ENCODE results near the gene CHEK2. TPM values are rescaled to one million over a fixed set of nuclear protein-coding genes. Genes with fewer than 3 reads are reported as not detected.
"Not testable (repeated sequence)": the region's sequence is repeated elsewhere in the genome, so short reads cannot be mapped to it uniquely, and the experiment has no call there.

CHEK2 gene
- total RNA-seq, 1 donor from 2014 or later: 14.9 TPM

DNA sequence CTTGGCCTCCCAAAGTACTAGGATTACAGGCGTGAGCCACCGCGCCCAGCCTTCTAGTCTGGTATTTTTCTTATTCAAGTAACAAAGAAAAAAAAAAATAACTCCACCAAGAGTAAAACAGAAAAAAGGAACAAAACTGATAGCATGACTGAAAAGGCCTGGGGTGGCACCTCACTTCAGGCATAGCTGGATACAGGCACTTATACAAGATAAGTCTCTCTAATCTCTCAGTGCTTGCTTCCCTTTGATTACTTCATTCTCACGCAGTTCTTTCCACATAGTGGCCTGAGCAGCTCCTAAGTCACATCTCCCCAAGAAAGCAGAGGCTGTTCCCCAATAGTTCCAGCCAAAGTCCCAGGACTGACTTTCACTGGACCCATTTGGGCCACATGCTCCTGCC is 58.7 kb downstream of the CHEK2 start:
- ATAC-seq: not testable (repeated sequence)

DNA sequence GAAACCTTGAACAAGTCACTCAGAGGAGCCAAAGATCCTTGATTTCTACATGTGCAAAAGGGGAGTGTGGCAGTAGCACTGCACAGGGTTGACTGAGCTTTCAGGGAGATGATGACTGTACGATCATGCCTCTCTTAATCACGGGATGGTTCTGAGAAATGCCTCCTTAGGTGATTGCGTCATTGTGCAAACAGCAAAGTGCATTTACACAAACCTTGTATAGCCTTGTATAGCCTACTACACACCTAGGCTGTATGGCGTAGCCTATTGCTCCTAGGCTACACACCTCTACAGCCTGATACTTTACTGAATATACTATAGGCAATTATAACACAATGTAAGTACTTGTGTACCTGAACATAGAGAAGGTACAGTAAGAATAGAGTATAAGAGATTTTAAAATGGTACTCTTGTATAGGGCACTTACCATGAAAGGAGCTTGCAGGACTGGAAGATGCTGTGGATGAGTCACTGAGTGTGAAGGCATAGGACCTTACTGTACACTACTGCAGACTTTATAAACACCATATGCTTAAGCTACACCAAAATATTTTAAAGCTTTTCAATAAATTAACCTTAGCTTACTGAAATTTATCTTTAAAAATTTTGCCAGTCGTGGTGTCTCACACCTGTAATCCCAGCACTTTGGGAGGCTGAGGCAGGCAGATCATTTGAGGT is 60.7 kb downstream of the CHEK2 start:
- not testable (repeated sequence) for ATAC-seq

DNA sequence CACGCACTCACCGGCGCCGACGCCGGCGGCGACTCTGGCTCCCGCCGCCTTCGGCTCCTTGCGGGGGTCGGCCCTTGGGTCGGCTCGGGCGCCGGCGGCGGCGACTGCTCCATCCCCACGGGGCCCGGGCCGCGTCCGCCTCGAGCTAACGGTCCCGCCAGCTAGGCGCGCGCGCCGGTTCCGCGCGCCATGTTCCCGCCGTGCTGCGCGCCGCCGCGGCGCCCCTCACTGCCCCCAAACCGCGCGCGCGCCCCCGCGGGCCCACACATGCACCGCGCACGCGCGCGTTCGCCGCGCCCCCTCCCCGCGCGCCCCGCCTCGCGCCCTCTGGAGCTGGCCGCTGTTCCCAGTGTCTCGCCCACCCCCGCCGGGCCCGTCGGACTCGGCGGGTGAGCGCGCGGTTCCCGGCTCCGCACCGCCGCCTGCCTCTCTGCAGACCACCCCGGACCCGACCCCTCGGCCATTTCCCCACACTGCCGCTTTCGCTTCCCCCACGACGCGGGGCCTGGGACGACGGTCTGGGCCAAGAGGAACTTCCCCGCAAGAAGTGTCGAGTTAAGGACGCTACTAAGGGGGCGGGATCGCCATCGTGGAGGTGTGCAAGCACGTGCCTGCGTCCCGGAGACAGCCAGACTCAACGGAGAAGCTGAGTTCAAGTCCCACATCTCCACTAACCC is 61.9 kb downstream of the CHEK2 start, which contains the start of gene TTC28:
Gene TTC28 (minus strand): TSS at position 230 of the 677 bp plus-strand sequence. CDS start 117 bp downstream, at position 113.
- not testable (repeated sequence) for ATAC-seq

DNA sequence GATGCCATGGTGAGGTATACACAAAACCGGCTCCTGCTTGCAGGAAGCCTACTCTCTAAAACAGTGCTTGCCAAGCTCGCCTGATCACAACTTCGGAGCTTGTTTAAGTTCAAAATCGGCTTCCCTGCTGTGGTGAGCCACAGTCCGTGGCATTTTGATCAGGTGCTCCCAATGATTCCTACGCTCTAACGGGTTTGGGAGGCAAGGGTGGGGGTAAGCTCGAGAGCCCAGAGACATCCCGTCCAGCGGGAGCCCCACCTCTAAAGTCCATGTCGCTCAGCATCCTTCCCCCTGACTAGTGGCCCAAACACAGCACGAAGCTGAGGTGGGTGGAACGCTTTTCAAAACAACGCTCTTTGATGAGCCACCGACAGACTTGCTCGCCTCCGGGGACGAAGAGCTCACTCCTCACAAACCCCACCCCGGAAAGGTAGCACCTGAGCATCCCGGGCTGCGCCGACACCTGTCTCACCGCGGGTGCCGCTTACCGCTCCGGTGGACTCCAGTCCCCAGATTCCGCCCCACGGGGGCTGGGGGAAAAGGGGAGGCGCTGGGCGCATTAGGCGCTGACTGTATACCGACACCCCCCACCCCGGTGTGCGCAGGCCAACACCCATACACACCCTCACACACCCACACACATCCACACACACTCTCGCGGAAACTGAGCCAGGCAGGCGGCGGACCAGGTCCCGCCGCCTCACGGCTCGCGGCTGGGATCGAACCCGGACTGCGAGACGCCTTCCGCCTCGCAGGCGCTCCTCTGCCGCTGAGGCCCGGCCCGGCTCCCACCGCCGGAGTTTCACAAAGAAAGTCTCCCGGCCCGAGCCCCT is 62.6 kb downstream of the CHEK2 start:
- ATAC-seq: not testable (repeated sequence)

DNA sequence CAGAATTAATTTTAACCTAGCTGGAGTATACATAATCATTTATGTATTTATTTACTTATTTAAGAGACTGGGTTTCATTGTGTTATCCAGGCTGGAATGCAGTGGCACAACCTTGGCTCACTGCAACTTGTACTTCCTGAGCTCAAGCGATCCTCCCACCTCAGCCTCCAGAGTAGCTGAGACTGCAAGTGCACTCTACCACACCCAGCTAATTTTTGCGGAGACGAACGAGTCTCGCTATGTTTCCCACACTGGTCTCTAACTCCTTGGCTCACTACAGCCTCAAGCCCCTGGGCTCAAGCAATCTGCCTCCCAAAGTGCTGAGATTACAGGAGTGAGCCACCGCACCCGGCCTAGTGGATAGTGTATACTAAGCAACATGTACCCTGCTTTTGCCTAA is 63.5 kb downstream of the CHEK2 start:
- ATAC-seq: not testable (repeated sequence)

DNA sequence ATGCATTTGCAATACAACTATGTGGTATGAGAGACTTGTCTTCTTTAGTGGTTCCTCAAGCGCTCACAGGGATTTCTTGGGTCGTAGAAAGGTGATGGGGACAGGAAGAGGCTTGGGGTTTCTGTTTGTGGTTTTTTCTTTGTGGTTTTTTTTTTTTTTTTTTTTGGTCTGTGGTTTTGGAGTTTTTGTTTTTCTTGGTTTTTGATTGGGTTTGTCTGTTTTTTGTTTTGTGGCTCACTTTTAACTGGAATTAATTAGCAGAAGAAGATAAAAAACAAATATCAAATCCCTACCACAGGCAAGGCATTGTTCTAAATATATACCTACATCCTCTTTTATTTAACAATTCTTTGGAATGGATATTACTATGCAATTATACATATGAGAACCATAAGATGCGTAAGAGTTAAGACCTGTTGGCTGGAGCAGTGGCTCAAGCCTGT is 67.5 kb downstream of the CHEK2 start:
- ATAC-seq: no peak

- no peak for ATAC-seq
Measured at GRCh38 chr22:28670756-28671155, 70.9 kb downstream of the CHEK2 start.

GRCh38 chr22:28670161-28670560 is 71.5 kb downstream of the CHEK2 start:
- no peak for ATAC-seq

DNA sequence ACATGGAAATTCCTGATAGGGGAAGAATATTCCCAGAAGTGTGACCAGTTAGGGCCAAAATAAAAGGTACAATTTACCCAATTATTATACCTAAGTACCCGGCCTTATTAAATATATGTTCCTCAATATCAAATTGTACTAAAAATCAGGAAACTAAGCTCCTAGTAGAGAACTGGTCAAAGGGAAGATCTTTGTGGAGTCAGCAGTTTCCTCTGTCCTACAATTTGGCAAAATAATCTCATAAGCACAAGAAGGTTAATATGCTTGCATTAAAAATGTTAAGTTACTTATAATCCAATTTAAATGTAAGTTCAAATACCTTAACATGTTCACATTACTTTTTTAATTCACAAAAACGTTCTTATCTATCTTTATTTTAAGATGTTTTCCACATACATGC is 72.2 kb downstream of the CHEK2 start:
- ATAC-seq: no peak

- ATAC-seq: not testable (repeated sequence)
Measured at GRCh38 chr22:28663569-28663942, 78.1 kb downstream of the CHEK2 start.

DNA sequence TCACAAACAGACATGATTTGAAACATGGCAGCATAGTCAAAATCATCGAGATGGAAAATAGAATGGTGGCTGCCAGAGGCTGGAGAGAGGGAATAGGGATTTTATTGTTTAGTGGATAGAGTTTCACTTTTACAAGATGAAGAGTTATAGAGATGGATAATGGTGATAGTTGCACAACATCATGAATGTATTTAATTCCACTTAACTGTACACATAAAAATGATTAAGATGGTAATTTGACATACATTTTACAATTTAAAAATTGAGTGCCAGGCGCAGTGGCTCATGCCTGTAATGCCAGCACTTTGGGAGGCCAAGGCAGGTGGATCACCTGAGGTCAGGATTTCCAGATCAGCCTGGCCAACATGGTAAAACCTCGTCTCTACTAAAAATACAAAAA is 83.2 kb downstream of the CHEK2 start:
- no peak for ATAC-seq

DNA sequence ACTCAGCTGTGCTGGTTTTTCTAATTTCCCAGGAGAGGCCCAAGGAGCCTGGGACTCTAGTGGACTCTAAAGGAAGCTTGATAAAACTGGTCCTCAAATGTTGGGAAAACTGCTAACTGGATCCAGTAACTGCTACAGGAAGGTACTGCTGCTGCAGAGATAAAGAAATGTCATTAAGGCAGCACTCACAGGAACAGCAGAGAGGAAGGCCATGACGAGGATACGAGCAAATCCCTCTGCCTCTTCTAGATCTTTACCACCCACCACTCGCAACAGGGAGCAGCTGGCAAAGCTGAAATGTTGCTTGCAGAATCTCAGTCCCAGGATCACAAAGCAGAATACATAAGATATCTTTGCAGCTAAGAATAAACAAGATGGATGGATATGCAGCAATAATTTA is 85.4 kb downstream of the CHEK2 start:
- ATAC-seq: no peak

GRCh38 chr22:28650463-28650862 is 91.2 kb downstream of the CHEK2 start:
- ATAC-seq: no peak

GRCh38 chr22:28648792-28649191 is 92.8 kb downstream of the CHEK2 start:
- no peak for ATAC-seq

DNA sequence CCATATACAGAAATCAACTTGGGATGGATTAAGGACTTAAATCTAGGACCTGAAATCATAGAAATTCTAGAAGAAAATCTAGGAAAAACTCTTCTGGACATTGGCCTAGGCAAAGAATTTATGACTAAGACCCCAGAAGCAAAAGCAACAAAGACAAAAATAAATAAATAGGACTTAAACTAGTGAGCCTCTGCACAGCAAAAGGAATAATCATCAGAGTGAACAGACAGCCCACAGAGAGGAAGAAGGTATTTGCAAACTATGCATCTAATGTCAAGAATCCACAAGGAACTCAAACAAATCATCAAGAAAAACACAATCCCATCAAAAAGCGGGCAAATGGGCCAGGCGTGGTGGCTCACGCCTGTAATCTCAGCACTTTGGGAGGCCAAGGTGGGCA is 94.4 kb downstream of the CHEK2 start:
- no peak for ATAC-seq

- ATAC-seq: no peak
Measured at GRCh38 chr22:28639321-28639720, 102.3 kb downstream of the CHEK2 start.

Other genes starting within 250 kb of the CHEK2 start
- gene TTC28, start 62.0 kb downstream of the CHEK2 start, total RNA-seq: 5.5 TPM
- 10.9 TPM for gene HSCB, start 219 bp upstream of the CHEK2 start, total RNA-seq
- 8.5 TPM for gene CCDC117, start 30.9 kb upstream of the CHEK2 start, total RNA-seq
- 107 TPM for gene XBP1, start 58.7 kb upstream of the CHEK2 start, total RNA-seq
- 6.4 TPM for gene ZNRF3, start 141.8 kb upstream of the CHEK2 start, total RNA-seq

Measured in esophagus mucosa (tissue), 1 donor.